IMR-90 (cell line): ENCODE results near the gene NAA35. TPM values are rescaled to one million over a fixed set of nuclear protein-coding genes. Genes with fewer than 3 reads are reported as not detected.

Experiments used
- ATAC-seq: fragments of 200-7000 bp; cut with Tn5 transposase; 2 replicates; pipeline ENCODE4 v1.9.1; 2020; ENCODE audit warnings: low read depth, mild to moderate bottlenecking, moderate library complexity
- BruUV-seq: library from RNA; stranded (reverse); fragments of 400-500 nt; replicated peaks from 2 replicates; lab custom pipeline; 2021; lab: Mats Ljungman, UMichigan
- CTCF ChIA-PET: fragments of 300-600 bp; formaldehyde crosslinking; extraction: SDS; loops from one replicate; lab custom pipeline; 2021; ENCODE audit warnings: antibody characterized with exemption; lab: Yijun Ruan, JAX
- POLR2A ChIA-PET: fragments of 300-600 bp; sonication (Branson Sonifier 250); formaldehyde crosslinking; loops from one replicate; lab custom pipeline; 2022; ENCODE audit warnings: antibody characterized with exemption; ENCODE audit not compliant: unreplicated experiment; lab: Charles Lee
- DNase-seq: peaks from one replicate; pipeline ENCODE4 v3.0.0; 2013
- H2AFZ ChIP-seq: replicated peaks from 2 replicates; pipeline ENCODE3; 2013; ENCODE audit warnings: low read length, mild to moderate bottlenecking; ENCODE audit not compliant: poor library complexity
- H2AK5ac ChIP-seq: 2 replicates; pipeline ENCODE4 v1.6.1; 2013; ENCODE audit warnings: low read depth, low read length, inconsistent platforms
- H2AK9ac ChIP-seq: replicated peaks from 2 replicates; pipeline ENCODE3; 2013; ENCODE audit warnings: mild to moderate bottlenecking, low read depth, low read length, moderate library complexity; ENCODE audit not compliant: poor library complexity
- H2BK120ac ChIP-seq: 2 replicates; pipeline ENCODE4 v1.6.1; 2013; ENCODE audit warnings: low read depth, low read length, inconsistent platforms
- H2BK15ac ChIP-seq: 3 replicates; pipeline ENCODE4 v1.6.1; 2013; ENCODE audit warnings: low read depth, low read length, inconsistent platforms
- H2BK20ac ChIP-seq: 2 replicates; pipeline ENCODE4 v1.6.1; 2013; ENCODE audit warnings: low read depth, mild to moderate bottlenecking, inconsistent platforms, low read length, moderate library complexity
- H2BK5ac ChIP-seq: 2 replicates; pipeline ENCODE4 v1.6.1; 2013; ENCODE audit warnings: mild to moderate bottlenecking, low read depth, low read length, inconsistent platforms; ENCODE audit not compliant: poor library complexity, severe bottlenecking
- H3K14ac ChIP-seq: replicated peaks from 2 replicates; pipeline ENCODE4 v1.6.1; 2013; ENCODE audit warnings: low read depth, low read length, inconsistent platforms
- H3K18ac ChIP-seq: 2 replicates; pipeline ENCODE4 v1.6.1; 2013; ENCODE audit warnings: low read depth, low read length, control low read depth
- H3K23ac ChIP-seq: 2 replicates; pipeline ENCODE4 v1.6.1; 2013; ENCODE audit warnings: low read depth, low read length, inconsistent platforms
- H3K27ac ChIP-seq: 2 replicates; pipeline ENCODE4 v1.5.1; 2013; ENCODE audit warnings: mild to moderate bottlenecking, control low read depth, low read length; ENCODE audit not compliant: insufficient read depth
- H3K27me3 ChIP-seq: 2 replicates; pipeline ENCODE4 v1.6.1; 2013; ENCODE audit warnings: low read length; ENCODE audit not compliant: control insufficient read depth, insufficient read depth
- H3K36me3 ChIP-seq: 2 replicates; pipeline ENCODE4 v1.6.1; 2013; ENCODE audit warnings: low read length, mixed read lengths; ENCODE audit not compliant: control insufficient read depth, insufficient read depth
- H3K4ac ChIP-seq: 2 replicates; pipeline ENCODE4 v1.6.1; 2013; ENCODE audit warnings: low read depth, low read length, inconsistent platforms
- H3K4me1 ChIP-seq: 2 replicates; pipeline ENCODE4 v1.6.1; 2013; ENCODE audit warnings: low read length, mixed read lengths; ENCODE audit not compliant: control insufficient read depth, insufficient read depth
- H3K4me2 ChIP-seq: 2 replicates; pipeline ENCODE4 v1.6.1; 2013; ENCODE audit warnings: low read depth, mild to moderate bottlenecking, control low read depth, low read length, moderate library complexity
- H3K4me3 ChIP-seq: 2 replicates; pipeline ENCODE4 v1.5.1; 2013; ENCODE audit warnings: low read depth, mild to moderate bottlenecking, control low read depth, low read length, moderate library complexity; ENCODE audit not compliant: insufficient read depth
- H3K56ac ChIP-seq: 2 replicates; pipeline ENCODE4 v1.6.1; 2013; ENCODE audit warnings: low read length, inconsistent platforms; ENCODE audit not compliant: insufficient read depth; ENCODE audit errors: extremely low read depth
- H3K79me1 ChIP-seq, 2 experiments: 2 replicates each; pipeline ENCODE4 v1.6.1; 2013; ENCODE audit warnings: low read length in 2 of 2, inconsistent platforms in 1 of 2, low read depth in 1 of 2
- H3K9ac ChIP-seq: 2 replicates; pipeline ENCODE4 v1.6.1; 2013; ENCODE audit warnings: low read depth, low read length, control low read depth
- H3K9me1 ChIP-seq: 2 replicates; pipeline ENCODE4 v1.6.1; 2013; ENCODE audit warnings: low read length, inconsistent platforms; ENCODE audit not compliant: insufficient read depth
- H3K9me3 ChIP-seq: 2 replicates; pipeline ENCODE4 v1.6.1; 2013; ENCODE audit warnings: low read length; ENCODE audit not compliant: control insufficient read depth, insufficient read depth
- H4K20me1 ChIP-seq: 2 replicates; pipeline ENCODE4 v1.6.1; 2013; ENCODE audit warnings: low read length, inconsistent platforms; ENCODE audit not compliant: insufficient read depth
- H4K5ac ChIP-seq: 2 replicates; pipeline ENCODE4 v1.6.1; 2013; ENCODE audit warnings: mild to moderate bottlenecking, low read depth, low read length, control low read depth
- H4K8ac ChIP-seq, 2 experiments: 2 replicates each; pipeline ENCODE4 v1.6.1; 2013; ENCODE audit warnings: low read depth in 2 of 2, low read length in 2 of 2, control low read depth in 1 of 2, inconsistent platforms in 1 of 2
- H4K91ac ChIP-seq: 2 replicates; pipeline ENCODE4 v1.6.1; 2013; ENCODE audit warnings: low read depth, low read length, inconsistent platforms; ENCODE audit not compliant: insufficient read depth
- CEBPB ChIP-seq: IDR thresholded peaks from 2 replicates; pipeline ENCODE4 v1.6.1; 2012; ENCODE audit warnings: low read depth, low read length, improper control_type of control experiment
- MAFK ChIP-seq: IDR thresholded peaks from 2 replicates; pipeline ENCODE4 v1.6.1; 2012; ENCODE audit warnings: low read depth, low read length, improper control_type of control experiment
- MAZ ChIP-seq: IDR thresholded peaks from 2 replicates; pipeline ENCODE4 v1.6.1; 2012; ENCODE audit warnings: low read depth, mild to moderate bottlenecking, low read length, improper control_type of control experiment, moderate library complexity, borderline replicate concordance
- POLR2A ChIP-seq: IDR thresholded peaks from 2 replicates; pipeline ENCODE4 v1.6.1; 2012; ENCODE audit warnings: mild to moderate bottlenecking, low read depth, low read length
- RAD21 ChIP-seq: IDR thresholded peaks from 2 replicates; pipeline ENCODE4 v1.6.1; 2012; ENCODE audit warnings: low read length, improper control_type of control experiment
- RCOR1 ChIP-seq: IDR thresholded peaks from 2 replicates; pipeline ENCODE4 v1.6.1; 2012; ENCODE audit warnings: mild to moderate bottlenecking, low read length, improper control_type of control experiment; ENCODE audit not compliant: insufficient replicate concordance
- RFX5 ChIP-seq: IDR thresholded peaks from 2 replicates; pipeline ENCODE4 v1.8.0; 2012; ENCODE audit warnings: low read depth, mild to moderate bottlenecking, low read length, moderate library complexity
- WGBS, 2 experiments: methylation state at CpG; one replicate each; pipeline versions ENCODE4 v1.1.5 to v1.1.7; 2013; ENCODE audit warnings: missing lambda C conversion rate in 2 of 2; ENCODE audit not compliant: insufficient read length in 1 of 2; ENCODE audit errors: extremely low coverage in 2 of 2; 5-methylcytosine and 5-hydroxymethylcytosine counted together
- dilution Hi-C: fragments of 300-500 bp; cut with HindIII; formaldehyde crosslinking; loops from one replicate; pipeline ENCODE4 v1.14.3; 2018; ENCODE audit warnings: low sequenced_read_pairs; ENCODE audit not compliant: unreplicated experiment
- in situ Hi-C: fragments of 300-500 bp; cut with MboI; formaldehyde crosslinking; loops from 3 replicates; pipeline ENCODE4 v1.14.3; 2019; ENCODE audit warnings: low sequenced_read_pairs, inconsistent platforms, mixed read lengths
- intact Hi-C: fragments of 100-400 bp; cut with micrococcal nuclease; formaldehyde crosslinking; loops from 2 replicates; pipeline ENCODE4 v1.10.0; 2022
- polyA plus RNA-seq, 3 experiments: library from polyadenylated mRNA; depleted of rRNA; stranded (reverse); fragments of >200 nt; gene quantifications; 2 replicates each; pipeline ENCODE4 v1.2.3, GENCODE V29; 2012; ENCODE audit warnings: low replicate concordance in 1 of 3
- total RNA-seq: library from RNA; depleted of rRNA; stranded (reverse); fragments of >200 nt; gene quantifications from 2 replicates; pipeline ENCODE4 v1.2.3, GENCODE V29; 2012

Gene NAA35
- total and polyA plus RNA-seq, 2 of the 4 experiments (the other 2 are of a cell fraction): 13.1 to 16.5 TPM

DNA sequence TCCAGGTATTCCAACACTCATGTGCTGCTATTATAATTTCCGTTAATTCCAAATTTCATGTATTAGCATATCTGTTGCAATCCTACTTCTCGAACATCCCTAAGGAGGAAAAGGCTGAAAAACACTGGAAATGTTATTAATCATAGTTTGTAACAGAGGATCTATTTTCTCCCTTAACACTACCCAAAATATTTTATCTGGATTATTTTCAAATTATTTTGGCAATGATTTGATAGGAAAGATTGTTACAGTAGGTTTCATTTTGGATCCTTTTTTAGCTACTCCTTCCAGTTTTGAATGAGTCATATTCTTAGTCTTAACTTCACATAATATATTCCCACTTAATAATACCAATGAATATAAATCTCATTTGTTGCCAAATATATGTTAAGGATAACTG is 13.9 kb upstream of the NAA35 start:
- Histone ChIP-seq H3K4me3 (no peak overlapping the region), H3K14ac (no peak overlapping the region), H3K36me3 (no peaks in the 10 kb centered on the region), H4K5ac (no peak overlapping the region), H3K23ac (no peak overlapping the region), H3K9ac (no peak overlapping the region), H2AK9ac (no peak overlapping the region), H3K27me3 (no peaks in the 10 kb centered on the region; the same call in 1 of the 2 replicates), H2BK15ac (no peak overlapping the region), H3K56ac (no peak overlapping the region), H3K9me1 (no peaks in the 10 kb centered on the region), H4K8ac (no peak overlapping the region), H3K18ac (no peak overlapping the region), H2AK5ac (no peak overlapping the region), H3K4ac (no peak overlapping the region), H3K4me1 (no peaks in the 10 kb centered on the region), H2BK5ac (no peak overlapping the region), H3K79me1 (no peaks in the 10 kb centered on the region), H2BK120ac (no peak overlapping the region), H3K9me3 (no peaks in the 10 kb centered on the region), H4K91ac (no peak overlapping the region), H4K20me1 (no peaks in the 10 kb centered on the region), H3K4me2 (no peak overlapping the region), H3K27ac (no peak overlapping the region), H2AFZ (no peak overlapping the region), H2BK20ac (no peak overlapping the region)
- intact Hi-C loops (no loop called here), in situ Hi-C loops (no loop called here), dilution Hi-C loops (no loop called here)
- POLR2A ChIA-PET: no interaction called here
- no peak for ATAC-seq
- TF ChIP-seq MAZ (no peak), POLR2A (no peak), CEBPB (no peak), MAFK (no peak), RCOR1 (no peak), RFX5 (no peak), RAD21 (no peak)
- CTCF ChIA-PET: no interaction called here
- no TSS peak for BruUV-seq
- no peak for DNase-seq
- no CpG with 5 or more reads among the region's 2 CpGs for WGBS, 2 experiments
